A172 (cell line): ENCODE results near the gene ARF3. TPM values are rescaled to one million over a fixed set of nuclear protein-coding genes. Genes with fewer than 3 reads are reported as not detected.

Experiments
- DNase-seq: peaks from one replicate; pipeline ENCODE4 v3.0.0-alpha.2; 2015; ENCODE audit warnings: low spot score
- total RNA-seq: library from RNA; depleted of rRNA; stranded (reverse); fragments of >200 nt; shearing (Covaris generic); gene quantifications from 2 replicates; pipeline ENCODE4 v1.2.3, GENCODE V29; 2014; rRNA removed

Gene ARF3
- 51.9 and 78.9 TPM in 2 replicates for total RNA-seq

GRCh38 chr12:48957141-48958048 is at the start of gene ARF3:
TSS of gene ARF3 (minus strand) at chr12:48957487. CDS start at chr12:48941095, 16,392 bp downstream.
- DNase-seq: peak; percentile 86

GRCh38 chr12:49000346-49000745 is 43.1 kb upstream of the ARF3 start:
- no peak for DNase-seq

GRCh38 chr12:48999371-49000131 is 42.3 kb upstream of the ARF3 start, which contains the start of gene DDN:
TSS of gene DDN (minus strand) at chr12:48999375. CDS start at chr12:48999287, 88 bp downstream.
- peak; percentile 59 for DNase-seq

GRCh38 chr12:48998497-48999353 is 41.4 kb upstream of the ARF3 start:
- no peak for DNase-seq

- no peak for DNase-seq
These were observed 40.6 kb upstream of the ARF3 start for GRCh38 chr12:48997719-48998496.

GRCh38 chr12:48996794-48997718 is 39.8 kb upstream of the ARF3 start:
- no peak for DNase-seq

- DNase-seq: peak; percentile 78
These were observed 38.0 kb upstream of the ARF3 start for GRCh38 chr12:48995086-48995879.

- DNase-seq: no peak
These were observed 37.2 kb upstream of the ARF3 start for GRCh38 chr12:48994224-48995085.

GRCh38 chr12:48993787-48994186 is 36.5 kb upstream of the ARF3 start:
- no peak for DNase-seq

- peak; percentile 52 for DNase-seq
These were observed 34.2 kb upstream of the ARF3 start for GRCh38 chr12:48991247-48992050.

- no peak for DNase-seq
These were observed 33.3 kb upstream of the ARF3 start for GRCh38 chr12:48990552-48990951.

- peak; percentile 40 for DNase-seq
These were observed 30.9 kb upstream of the ARF3 start for GRCh38 chr12:48988030-48988649.

- DNase-seq: no peak
These were observed 29.5 kb upstream of the ARF3 start for GRCh38 chr12:48986720-48987291.

- no peak for DNase-seq
These were observed 28.6 kb upstream of the ARF3 start for GRCh38 chr12:48985901-48986300.

GRCh38 chr12:48985475-48985897 is 28.2 kb upstream of the ARF3 start:
- DNase-seq: peak; percentile 24
